Cardiac muscle cell (in vitro differentiated cells and primary cell): ENCODE results near the gene OTOF. TPM values are rescaled to one million over a fixed set of nuclear protein-coding genes. Genes with fewer than 3 reads are reported as not detected.

ENCODE experiments used
- DNase-seq, 2 donors: peaks; one replicate each; pipeline versions ENCODE4 v3.0.0 to v3.0.0-alpha.2; 2010 to 2017; ENCODE audit warnings: low read depth in 1 of 2, low spot score in 1 of 2
- H3K27ac ChIP-seq: fragments of 200-600 bp; sonication (generic); 2 replicates; pipeline ENCODE4 v1.5.1; 2016
- H3K27me3 ChIP-seq: fragments of 200-600 bp; sonication (generic); 2 replicates; pipeline ENCODE4 v1.6.0; 2016; ENCODE audit warnings: control low read depth
- H3K36me3 ChIP-seq: fragments of 200-600 bp; sonication (generic); 2 replicates; pipeline ENCODE4 v1.5.1; 2016; ENCODE audit warnings: control low read depth
- H3K4me1 ChIP-seq: fragments of 200-600 bp; sonication (generic); 2 replicates; pipeline ENCODE4 v1.8.1; 2017; ENCODE audit warnings: low read depth, mild to moderate bottlenecking, mixed run types
- H3K4me3 ChIP-seq: fragments of 200-600 bp; sonication (generic); 2 replicates; pipeline ENCODE4 v1.5.1; 2016; ENCODE audit warnings: mild to moderate bottlenecking
- H3K9me3 ChIP-seq: fragments of 200-600 bp; sonication (generic); 2 replicates; pipeline ENCODE4 v1.5.1; 2017; ENCODE audit warnings: low read depth, mild to moderate bottlenecking, control low read depth
- CTCF ChIP-seq: IDR thresholded peaks from 2 replicates; pipeline ENCODE4 v1.5.1; 2012; ENCODE audit warnings: low read depth, mild to moderate bottlenecking, low read length
- polyA plus RNA-seq: library from polyadenylated mRNA; unstranded; fragments of >200 nt; fragmentation: Nextera tagmentation; extraction: Ambion mirVana; gene quantifications from 2 replicates; pipeline ENCODE4 v1.2.1, GENCODE V29; 2016
- total RNA-seq: library from RNA; depleted of rRNA; stranded (reverse); fragments of >200 nt; gene quantifications from 2 replicates; pipeline ENCODE4 v1.2.3, GENCODE V29; 2016

OTOF gene
- total and polyA plus RNA-seq, 2 experiments from 2014 or later: not detected

- TF ChIP-seq CTCF: no peak
- Histone ChIP-seq H3K36me3 (no peaks in the 10 kb centered on the region), H3K4me3 (no peak overlapping the region), H3K4me1 (peaks cover 6% of the 10 kb centered on the region), H3K9me3 (no peaks in the 10 kb centered on the region), H3K27me3 (no peaks in the 10 kb centered on the region), H3K27ac (no peak overlapping the region)
- DNase-seq: no peak
Measured at GRCh38 chr2:26454561-26455001, 23.3 kb downstream of the OTOF start.

GRCh38 chr2:26453421-26454329, 24.2 kb downstream of the OTOF start:
- Histone ChIP-seq H3K27me3 (no peaks in the 10 kb centered on the region), H3K27ac (no peak overlapping the region), H3K4me3 (no peak overlapping the region), H3K9me3 (no peaks in the 10 kb centered on the region), H3K36me3 (no peaks in the 10 kb centered on the region), H3K4me1 (peaks cover 6% of the 10 kb centered on the region)
- DNase-seq: no peak
- TF ChIP-seq CTCF: no peak

GRCh38 chr2:26451700-26452099, 26.2 kb downstream of the OTOF start:
- no peaks in the 10 kb centered on the region for H3K36me3 ChIP-seq
- no peaks in the 10 kb centered on the region for H3K4me1 ChIP-seq
- no peak overlapping the region for H3K27ac ChIP-seq
- no peaks in the 10 kb centered on the region for H3K9me3 ChIP-seq
- H3K27me3 ChIP-seq: no peaks in the 10 kb centered on the region
- no peak for DNase-seq
- H3K4me3 ChIP-seq: no peak overlapping the region
- TF ChIP-seq CTCF: no peak

GRCh38 chr2:26450031-26450635, 27.8 kb downstream of the OTOF start:
- no peaks in the 10 kb centered on the region for H3K4me1 ChIP-seq
- no peaks in the 10 kb centered on the region for H3K27me3 ChIP-seq
- no peak overlapping the region for H3K4me3 ChIP-seq
- H3K36me3 ChIP-seq: no peaks in the 10 kb centered on the region
- H3K27ac ChIP-seq: no peak overlapping the region
- H3K9me3 ChIP-seq: no peaks in the 10 kb centered on the region
- TF ChIP-seq CTCF: no peak
- no peak for DNase-seq

- H3K27ac ChIP-seq: no peak overlapping the region
- no peak for DNase-seq
- H3K36me3 ChIP-seq: no peaks in the 10 kb centered on the region
- no peaks in the 10 kb centered on the region for H3K4me1 ChIP-seq
- no peak for TF ChIP-seq CTCF
- no peaks in the 10 kb centered on the region for H3K27me3 ChIP-seq
- no peak overlapping the region for H3K4me3 ChIP-seq
- H3K9me3 ChIP-seq: no peaks in the 10 kb centered on the region
Measured at GRCh38 chr2:26449278-26450030, 28.5 kb downstream of the OTOF start.
